T-helper 1 cell (primary cell): ENCODE results near the gene ABR.
"Not testable (repeated sequence)": the region's sequence is repeated elsewhere in the genome, so short reads cannot be mapped to it uniquely, and the experiment has no call there.

Experiments used
- DNase-seq, 5 donors: peaks; one replicate each; pipeline ENCODE4 v3.0.0-alpha.2; 2012 to 2020

Gene ABR

GRCh38 chr17:1201132-1201702 lies 21.4 kb upstream of the ABR start:
- peak in 2 of 5 donors; percentile 12 to 70 for DNase-seq

- DNase-seq, result not testable (repeated sequence)
Observed at GRCh38 chr17:1199271-1199743, 19.5 kb upstream of the ABR start.

GRCh38 chr17:1197781-1198490 lies 18.2 kb upstream of the ABR start:
- DNase-seq, result peak in 3 of 5 donors; percentile 30 to 79 (median 37)

- no peak for DNase-seq
Observed at GRCh38 chr17:1197379-1197778, 17.6 kb upstream of the ABR start.

- no peak for DNase-seq
Observed at GRCh38 chr17:1196946-1197345, 17.2 kb upstream of the ABR start.

- no peak for DNase-seq
Observed at GRCh38 chr17:1192911-1193699, 13.3 kb upstream of the ABR start.

- DNase-seq, result no peak
Observed at GRCh38 chr17:1190751-1191331, 11.1 kb upstream of the ABR start.

GRCh38 chr17:1188812-1189504 lies 9.2 kb upstream of the ABR start:
- DNase-seq, result no peak

- DNase-seq, result peak; percentile 60 to 73 (median 67)
Observed at GRCh38 chr17:1186923-1187771, 7.4 kb upstream of the ABR start.

GRCh38 chr17:1186214-1186820 lies 6.5 kb upstream of the ABR start:
- DNase-seq, result no peak

- no peak for DNase-seq
Observed at GRCh38 chr17:1183171-1183873, 3.5 kb upstream of the ABR start.

- DNase-seq, result no peak
Observed at GRCh38 chr17:1182811-1183170, 3.0 kb upstream of the ABR start.

- no peak for DNase-seq
Observed at GRCh38 chr17:1181753-1182137, 2.0 kb upstream of the ABR start.

GRCh38 chr17:1180958-1181752 lies 1.4 kb upstream of the ABR start:
- DNase-seq, result no peak

- DNase-seq, result peak in 2 of 5 donors; percentile 14 to 17
Observed at GRCh38 chr17:1179112-1179817, 516 bp downstream of the ABR start.

GRCh38 chr17:1177016-1177700 lies 2.6 kb downstream of the ABR start:
- no peak for DNase-seq

GRCh38 chr17:1174263-1174880 lies 5.4 kb downstream of the ABR start:
- no peak for DNase-seq
